H9 (cell line): ENCODE measurements around the gene IL3RA. TPM values are rescaled to one million over a fixed set of nuclear protein-coding genes. Genes with fewer than 3 reads are reported as not detected.

ENCODE experiments used
- DNase-seq: peaks from one replicate; pipeline ENCODE4 v3.0.0-alpha.2; 2017
- H2AFZ ChIP-seq: one replicate; pipeline ENCODE4 v1.6.1; 2013; ENCODE audit warnings: mild to moderate bottlenecking, low read length, control low read depth, moderate library complexity
- H2AK5ac ChIP-seq: 2 replicates; pipeline ENCODE4 v1.6.1; 2013; ENCODE audit warnings: low read length, control low read depth, mixed read lengths; ENCODE audit not compliant: insufficient read length
- H2BK120ac ChIP-seq: one replicate; pipeline ENCODE4 v1.6.1; 2013; ENCODE audit warnings: low read depth, mild to moderate bottlenecking, low read length, control low read depth, inconsistent platforms; ENCODE audit not compliant: poor library complexity, severe bottlenecking
- H2BK12ac ChIP-seq: 2 replicates; pipeline ENCODE4 v1.6.1; 2013; ENCODE audit warnings: low read length, control low read depth, mixed read lengths, low read depth; ENCODE audit not compliant: insufficient read length
- H2BK15ac ChIP-seq: 2 replicates; pipeline ENCODE4 v1.6.1; 2013; ENCODE audit warnings: low read depth, low read length, control low read depth
- H2BK20ac ChIP-seq: one replicate; pipeline ENCODE4 v1.6.1; 2013; ENCODE audit warnings: low read depth, mild to moderate bottlenecking, low read length, control low read depth, inconsistent platforms; ENCODE audit not compliant: poor library complexity, severe bottlenecking
- H2BK5ac ChIP-seq: 2 replicates; pipeline ENCODE4 v1.6.1; 2013; ENCODE audit warnings: low read length, control low read depth, mixed read lengths; ENCODE audit not compliant: insufficient read length
- H3K14ac ChIP-seq: 2 replicates; pipeline ENCODE4 v1.6.1; 2013; ENCODE audit warnings: low read length, control low read depth; ENCODE audit not compliant: insufficient read depth
- H3K18ac ChIP-seq: 2 replicates; pipeline ENCODE4 v1.6.1; 2013; ENCODE audit warnings: low read depth, mild to moderate bottlenecking, mixed read lengths, low read length, control low read depth; ENCODE audit not compliant: insufficient read length
- H3K23ac ChIP-seq: 2 replicates; pipeline ENCODE4 v1.6.1; 2013; ENCODE audit warnings: low read length, control low read depth, mixed read lengths, low read depth; ENCODE audit not compliant: insufficient read length
- H3K23me2 ChIP-seq: 2 replicates; pipeline ENCODE4 v1.6.1; 2013; ENCODE audit warnings: low read depth, mild to moderate bottlenecking, mixed read lengths, low read length, control low read depth; ENCODE audit not compliant: insufficient read length, poor library complexity, severe bottlenecking
- H3K27ac ChIP-seq: 2 replicates; pipeline ENCODE4 v1.5.1; 2013; ENCODE audit warnings: low read length, control low read depth, mixed read lengths, low read depth; ENCODE audit not compliant: insufficient read length
- H3K27me3 ChIP-seq: 2 replicates; pipeline ENCODE4 v1.6.1; 2013; ENCODE audit warnings: low read length, control low read depth, inconsistent platforms; ENCODE audit not compliant: insufficient read depth
- H3K4ac ChIP-seq: 2 replicates; pipeline ENCODE4 v1.6.1; 2013; ENCODE audit warnings: low read depth, mild to moderate bottlenecking, control low read depth, inconsistent platforms, low read length, moderate library complexity
- H3K4me1 ChIP-seq: 2 replicates; pipeline ENCODE4 v1.6.1; 2013; ENCODE audit warnings: low read length, control low read depth, inconsistent platforms; ENCODE audit not compliant: insufficient read depth
- H3K4me2 ChIP-seq: 2 replicates; pipeline ENCODE4 v1.6.1; 2013; ENCODE audit warnings: low read length, control low read depth, mixed read lengths; ENCODE audit not compliant: insufficient read length, insufficient read depth
- H3K56ac ChIP-seq: 2 replicates; pipeline ENCODE4 v1.6.1; 2013; ENCODE audit warnings: low read depth, mild to moderate bottlenecking, mixed read lengths, low read length, control low read depth; ENCODE audit not compliant: insufficient read length
- H3K79me1 ChIP-seq: 2 replicates; pipeline ENCODE4 v1.6.1; 2013; ENCODE audit warnings: low read depth, mild to moderate bottlenecking, moderate library complexity, low read length, control low read depth, inconsistent platforms; ENCODE audit not compliant: insufficient read depth, poor library complexity, severe bottlenecking
- H3K79me2 ChIP-seq: 2 replicates; pipeline ENCODE4 v1.6.1; 2013; ENCODE audit warnings: low read length, control low read depth, inconsistent platforms; ENCODE audit not compliant: insufficient read depth
- H3K9ac ChIP-seq: 2 replicates; pipeline ENCODE4 v1.6.1; 2013; ENCODE audit warnings: low read length, control low read depth, mixed read lengths; ENCODE audit not compliant: insufficient read length; ENCODE audit errors: extremely low read depth
- H3K9me3 ChIP-seq: one replicate; pipeline ENCODE4 v1.6.1; 2013; ENCODE audit warnings: low read depth, low read length, inconsistent platforms; ENCODE audit not compliant: control insufficient read depth
- H3T11ph ChIP-seq: one replicate; pipeline ENCODE4 v1.6.1; 2013; ENCODE audit warnings: mild to moderate bottlenecking, low read length, control low read depth, inconsistent platforms
- H4K20me1 ChIP-seq: one replicate; pipeline ENCODE4 v1.6.1; 2013; ENCODE audit not compliant: control insufficient read depth, insufficient read length, insufficient read depth
- H4K5ac ChIP-seq: 2 replicates; pipeline ENCODE4 v1.6.1; 2013; ENCODE audit warnings: low read depth, mild to moderate bottlenecking, mixed read lengths, low read length, control low read depth; ENCODE audit not compliant: insufficient read length
- H4K8ac ChIP-seq: replicated peaks from 2 replicates; pipeline ENCODE4 v1.6.1; 2013; ENCODE audit warnings: low read length, control low read depth, mixed read lengths, low read depth; ENCODE audit not compliant: insufficient read length
- H4K91ac ChIP-seq: 2 replicates; pipeline ENCODE4 v1.6.1; 2013; ENCODE audit warnings: low read depth, mild to moderate bottlenecking, moderate library complexity, mixed read lengths, low read length, control low read depth; ENCODE audit not compliant: insufficient read length
- H3K27ac Mint-ChIP-seq, 3 experiments: 2 replicates in 2 of 3; 3 replicates in 1 of 3; pipeline ENCODE4 v1.8.0; 2020 to 2021; ENCODE audit warnings: mixed read lengths in 3 of 3, mild to moderate bottlenecking in 1 of 3, moderate library complexity in 1 of 3
- H3K27me3 Mint-ChIP-seq: 2 replicates; pipeline ENCODE4 v1.8.0; 2021; ENCODE audit warnings: low read depth, mild to moderate bottlenecking, moderate library complexity, mixed read lengths
- H3K36me3 Mint-ChIP-seq, 3 experiments: 2 replicates in 2 of 3; 3 replicates in 1 of 3; pipeline ENCODE4 v1.8.0; 2020 to 2021; ENCODE audit warnings: low read depth in 3 of 3, mixed read lengths in 3 of 3; ENCODE audit not compliant: insufficient read depth in 1 of 3
- H3K4me1 Mint-ChIP-seq, 2 experiments: 2 replicates each; pipeline ENCODE4 v1.8.0; 2020; ENCODE audit warnings: mixed read lengths in 2 of 2
- H3K4me3 Mint-ChIP-seq, 2 experiments: 2 replicates in 1 of 2; 3 replicates in 1 of 2; pipeline ENCODE4 v1.8.0; 2020 to 2021; ENCODE audit warnings: mild to moderate bottlenecking in 2 of 2, mixed read lengths in 2 of 2, moderate library complexity in 1 of 2
- H3K9me3 Mint-ChIP-seq, 2 experiments: 2 replicates in 1 of 2; 3 replicates in 1 of 2; pipeline ENCODE4 v1.8.0; 2020; ENCODE audit warnings: mild to moderate bottlenecking in 2 of 2, mixed read lengths in 2 of 2, moderate library complexity in 1 of 2
- CTCF ChIP-seq: fragments of 200-600 bp; sonication (generic); conservative IDR thresholded peaks from 3 replicates; pipeline ENCODE4 v1.8.0; 2021; ENCODE audit warnings: antibody characterized with exemption, mild to moderate bottlenecking
- WGBS: extraction: QIAGEN DNeasy Blood & Tissue Kit; methylation state at CpG from one replicate; pipeline ENCODE4 v1.1.7; 2013; ENCODE audit warnings: missing lambda C conversion rate, low lambda C conversion rate, mixed read lengths; ENCODE audit not compliant: insufficient read length; ENCODE audit errors: extremely low coverage; 5-methylcytosine and 5-hydroxymethylcytosine counted together
- total RNA-seq: library from RNA; stranded (reverse); gene quantifications from 2 replicates; pipeline ENCODE4 v1.2.1, GENCODE V29; 2021

The IL3RA gene
- total RNA-seq, 1 experiment from 2014 or later = 0.24 TPM

GRCh38 chrX:1321674-1322073 lies 14.9 kb upstream of the IL3RA start:
- Mint-ChIP-seq H3K36me3 (peaks cover 0 to under 1% (median 0%) of the 10 kb centered on the region in 3 experiments; a peak in 1 of 7 replicates), H3K27me3 (peaks cover 1% of the 10 kb centered on the region), H3K27ac (no peak overlapping the region), H3K9me3 (peaks cover 0 to 2% of the 10 kb centered on the region in 2 experiments; a peak in 1 of 5 replicates), H3K4me3 (no peak overlapping the region), H3K4me1 (peaks cover 2 to 6% of the 10 kb centered on the region in 2 experiments; a peak in 1 of 4 replicates)
- Histone ChIP-seq H3K4me1 (no peaks in the 10 kb centered on the region), H2BK15ac (no peak overlapping the region), H4K5ac (no peak overlapping the region), H3K18ac (no peak overlapping the region), H3K23me2 (no peaks in the 10 kb centered on the region), H3K79me2 (no peaks in the 10 kb centered on the region), H2BK120ac (no peak overlapping the region), H3K56ac (no peak overlapping the region), H2BK12ac (no peak overlapping the region), H4K20me1 (no peaks in the 10 kb centered on the region), H4K91ac (no peak overlapping the region), H3K4me2 (no peak overlapping the region), H3K23ac (no peak overlapping the region), H3K27me3 (no peaks in the 10 kb centered on the region), H2BK20ac (no peak overlapping the region), H3K27ac (no peak overlapping the region), H3K4ac (no peak overlapping the region), H4K8ac (no peak overlapping the region), H2BK5ac (no peak overlapping the region), H3K14ac (no peak overlapping the region), H3K9me3 (no peaks in the 10 kb centered on the region), H3K9ac (no peak overlapping the region), H2AK5ac (no peak overlapping the region), H2AFZ (no peak overlapping the region), H3K79me1 (no peaks in the 10 kb centered on the region), H3T11ph (no peak overlapping the region)
- DNase-seq = no peak
- no CpG with 5 or more reads among the region's 13 CpGs for WGBS
- TF ChIP-seq CTCF = no peak
